NB4 (cell line): ENCODE results near the gene AMOTL2.

ENCODE experiments used
- TF ChIP-seq, protein P1 (sequence below): IDR thresholded peaks from one replicate; pipeline ENCODE4 v1.5.1; 2012; ENCODE audit warnings: low read depth, low read length
- TF ChIP-seq, protein P2 (sequence below): IDR thresholded peaks from 2 replicates; pipeline ENCODE4 v1.6.1; 2011; ENCODE audit warnings: low read depth, low read length

DNA sequence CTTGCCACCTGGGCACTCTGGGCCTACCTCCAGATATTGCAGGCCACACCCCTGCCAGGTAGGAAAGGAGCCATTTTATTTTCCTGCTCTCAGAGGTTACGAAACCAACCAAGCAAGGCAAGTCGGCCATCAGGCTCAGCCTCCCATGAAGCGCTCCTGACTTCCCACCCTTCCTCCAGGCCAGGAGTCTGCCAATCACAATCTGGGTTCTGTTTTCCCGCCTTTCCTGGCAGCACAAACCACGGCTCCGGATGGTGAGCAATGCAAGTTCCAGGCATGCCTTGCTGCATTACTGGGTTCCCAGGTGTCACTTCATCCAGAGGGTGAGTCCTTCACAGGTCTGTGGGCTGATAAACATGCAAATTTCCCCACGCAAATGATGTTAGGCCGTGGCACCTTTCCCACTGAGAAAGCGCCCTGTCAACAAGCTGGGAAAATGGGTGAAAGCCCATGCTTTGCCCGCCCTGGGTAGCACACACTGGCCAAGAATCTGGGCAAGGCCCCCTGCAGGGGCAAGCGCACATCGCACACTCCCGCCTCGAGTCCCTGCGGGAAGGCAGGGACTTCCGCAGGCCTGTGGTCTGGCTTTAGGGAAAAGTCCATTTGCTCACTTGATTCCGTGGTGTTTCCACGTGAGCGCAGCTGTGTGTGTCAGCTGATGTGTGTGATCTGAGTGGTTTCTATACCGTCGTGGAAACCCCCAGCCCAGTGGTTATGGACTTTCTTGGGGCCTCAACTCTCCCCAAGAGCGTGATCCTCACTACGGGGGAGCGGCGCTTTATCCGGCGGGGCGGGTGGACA is 62.0 kb downstream of the AMOTL2 start:
- TF ChIP-seq, protein P1, sequence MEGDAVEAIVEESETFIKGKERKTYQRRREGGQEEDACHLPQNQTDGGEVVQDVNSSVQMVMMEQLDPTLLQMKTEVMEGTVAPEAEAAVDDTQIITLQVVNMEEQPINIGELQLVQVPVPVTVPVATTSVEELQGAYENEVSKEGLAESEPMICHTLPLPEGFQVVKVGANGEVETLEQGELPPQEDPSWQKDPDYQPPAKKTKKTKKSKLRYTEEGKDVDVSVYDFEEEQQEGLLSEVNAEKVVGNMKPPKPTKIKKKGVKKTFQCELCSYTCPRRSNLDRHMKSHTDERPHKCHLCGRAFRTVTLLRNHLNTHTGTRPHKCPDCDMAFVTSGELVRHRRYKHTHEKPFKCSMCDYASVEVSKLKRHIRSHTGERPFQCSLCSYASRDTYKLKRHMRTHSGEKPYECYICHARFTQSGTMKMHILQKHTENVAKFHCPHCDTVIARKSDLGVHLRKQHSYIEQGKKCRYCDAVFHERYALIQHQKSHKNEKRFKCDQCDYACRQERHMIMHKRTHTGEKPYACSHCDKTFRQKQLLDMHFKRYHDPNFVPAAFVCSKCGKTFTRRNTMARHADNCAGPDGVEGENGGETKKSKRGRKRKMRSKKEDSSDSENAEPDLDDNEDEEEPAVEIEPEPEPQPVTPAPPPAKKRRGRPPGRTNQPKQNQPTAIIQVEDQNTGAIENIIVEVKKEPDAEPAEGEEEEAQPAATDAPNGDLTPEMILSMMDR = no peak
- TF ChIP-seq, protein P2, sequence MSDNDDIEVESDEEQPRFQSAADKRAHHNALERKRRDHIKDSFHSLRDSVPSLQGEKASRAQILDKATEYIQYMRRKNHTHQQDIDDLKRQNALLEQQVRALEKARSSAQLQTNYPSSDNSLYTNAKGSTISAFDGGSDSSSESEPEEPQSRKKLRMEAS = no peak
